GM12892 (cell line): ENCODE measurements around the gene CGNL1.

ENCODE experiments used
- POLR2A ChIP-seq: IDR thresholded peaks from 2 replicates; pipeline ENCODE4 v1.6.1; 2011; ENCODE audit warnings: low read depth, low read length, control low read depth
- POLR2AphosphoS5 ChIP-seq: IDR thresholded peaks from 2 replicates; pipeline ENCODE4 v1.6.1; 2011; ENCODE audit warnings: low read depth, low read length, control low read depth
- TAF1 ChIP-seq: IDR thresholded peaks from 2 replicates; pipeline ENCODE4 v1.6.1; 2011; ENCODE audit warnings: low read depth, mild to moderate bottlenecking, control low read depth, low read length, borderline replicate concordance

DNA sequence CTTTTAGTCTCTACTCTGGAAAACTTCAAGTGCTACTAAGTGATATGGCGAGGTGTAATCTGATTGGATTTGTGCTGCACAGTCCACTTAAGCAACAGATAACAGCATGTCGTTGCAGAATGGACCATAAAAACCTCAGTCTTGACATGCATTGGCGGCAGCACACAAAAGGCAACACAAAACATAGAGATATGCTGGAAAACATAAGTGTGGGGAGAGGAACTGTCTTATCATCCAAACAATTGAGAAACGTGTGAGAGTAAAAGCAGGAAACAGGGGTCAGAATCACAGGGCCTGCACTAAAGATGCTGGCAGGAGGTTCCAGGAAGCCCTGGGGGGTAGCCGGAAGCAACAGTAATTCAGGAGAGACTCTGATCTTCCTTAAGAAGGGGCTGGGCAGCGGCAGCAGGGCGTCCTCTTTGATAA, 82.1 kb downstream of the CGNL1 start:
- no peak for TF ChIP-seq TAF1
- no peak for TF ChIP-seq POLR2A
- no peak for TF ChIP-seq POLR2AphosphoS5
